ENCODE results near the gene VTN. TPM values are rescaled to one million over a fixed set of nuclear protein-coding genes. Genes with fewer than 3 reads are reported as not detected.
A peak's percentile ranks its signal among the peaks of the same experiment; 100 is the strongest.

VTN gene
- total RNA-seq, 2 experiments from 2014 or later: 0.40 TPM; not detected in 1

DNA sequence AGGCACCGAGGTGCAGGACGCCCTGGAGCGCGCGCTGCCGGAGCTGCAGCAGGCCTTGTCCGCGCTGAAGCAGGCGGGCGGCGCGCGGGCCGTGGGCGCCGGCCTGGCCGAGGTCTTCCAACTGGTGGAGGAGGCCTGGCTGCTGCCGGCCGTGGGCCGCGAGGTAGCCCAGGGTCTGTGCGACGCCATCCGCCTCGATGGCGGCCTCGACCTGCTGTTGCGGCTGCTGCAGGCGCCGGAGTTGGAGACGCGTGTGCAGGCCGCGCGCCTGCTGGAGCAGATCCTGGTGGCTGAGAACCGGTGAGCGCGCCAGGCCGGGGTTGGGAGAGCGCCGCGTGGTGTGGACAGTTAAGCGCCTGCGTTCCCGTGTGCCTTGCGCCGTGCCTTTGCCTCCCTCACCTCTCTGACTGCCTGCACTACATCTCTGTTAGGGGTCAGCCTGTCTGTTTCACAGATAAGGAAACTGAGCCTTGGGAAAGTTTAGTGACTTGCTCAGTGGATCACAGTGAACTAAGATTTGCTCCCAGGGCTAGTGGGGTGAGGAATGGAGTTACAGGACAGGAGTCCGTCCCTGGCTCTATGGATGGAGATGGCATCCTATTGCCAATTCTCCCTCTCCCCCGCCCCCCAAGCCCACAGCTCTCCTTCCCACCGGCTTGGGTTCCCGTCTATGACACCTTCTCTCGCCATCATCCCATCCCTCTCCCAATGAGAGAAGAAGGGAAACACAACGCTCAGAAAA lies 2.3 kb upstream of the VTN start:
- intact Hi-C loops (cut with micrococcal nuclease; ENCODE audit: unreplicated experiment): no loop called here
- ChIA-PET POLR2A (no interaction called here), CTCF (ENCODE audit: unreplicated experiment) (no interaction called here)
- no TSS peak for BruUV-seq (replicated peaks)
- H3K27ac ChIP-seq (ENCODE audit: low read depth, low read length, poor library complexity, severe bottlenecking): peak overlapping the region; percentile 30
- H3K9me3 ChIP-seq (ENCODE audit: low read length): no peaks in the 10 kb centered on the region
- peak overlapping the region; percentile 72 for H2AFZ ChIP-seq (ENCODE audit: low read length)
- H3K4me3 ChIP-seq (ENCODE audit: low read depth, low read length, poor library complexity, severe bottlenecking): peak overlapping the region; percentile 80
- no peaks in the 10 kb centered on the region for H4K20me1 ChIP-seq (ENCODE audit: insufficient read depth, low read length)
- peaks cover 20% of the 10 kb centered on the region for H3K4me1 ChIP-seq (ENCODE audit: insufficient read depth, low read length, poor library complexity, severe bottlenecking)
- TF ChIP-seq CTCF (conservative IDR thresholded peaks at IDR 0.05; ENCODE audit: low read length): no peak
- no peak for TF ChIP-seq EZH2phosphoT487 (IDR thresholded peaks at IDR 0.05; ENCODE audit: borderline replicate concordance, low read depth, low read length)
- no peaks in the 10 kb centered on the region for H3K79me2 ChIP-seq (ENCODE audit: insufficient read depth, low read depth, low read length)
- H3K4me2 ChIP-seq (ENCODE audit: low read length): peak overlapping the region; percentile 91
- no peaks in the 10 kb centered on the region for H3K36me3 ChIP-seq (ENCODE audit: insufficient read depth, low read length)
- no peaks in the 10 kb centered on the region for H3K9me2 ChIP-seq (ENCODE audit: insufficient read depth, low read length)
- peak; percentile 41 for DNase-seq (ENCODE audit: low spot score)

- intact Hi-C loops (cut with micrococcal nuclease; ENCODE audit: unreplicated experiment): loop anchor here (1.0 to 2.0 kb wide), 2 partner anchors 14 to 37 kb away; partner anchors contain the start of genes IFT20, POLDIP2 and TNFAIP1
- Histone ChIP-seq H3K79me2 (ENCODE audit: insufficient read depth, low read depth, low read length) (no peaks in the 10 kb centered on the region), H3K36me3 (ENCODE audit: insufficient read depth, low read length) (no peaks in the 10 kb centered on the region), H3K9me3 (ENCODE audit: low read length) (no peaks in the 10 kb centered on the region), H3K4me1 (ENCODE audit: insufficient read depth, low read length, poor library complexity, severe bottlenecking) (peaks cover 20% of the 10 kb centered on the region), H3K27ac (ENCODE audit: low read depth, low read length, poor library complexity, severe bottlenecking) (peak within 1 kb of the TSS; percentile 32), H3K4me2 (ENCODE audit: low read length) (peak within 1 kb of the TSS; percentile 91), H3K4me3 (ENCODE audit: low read depth, low read length, poor library complexity, severe bottlenecking) (peak within 1 kb of the TSS; percentile 80), H4K20me1 (ENCODE audit: insufficient read depth, low read length) (no peaks in the 10 kb centered on the region), H3K9me2 (ENCODE audit: insufficient read depth, low read length) (no peaks in the 10 kb centered on the region), H2AFZ (ENCODE audit: low read length) (peak within 1 kb of the TSS; percentile 72)
- peak; percentile 91 for DNase-seq (ENCODE audit: low spot score)
- BruUV-seq (replicated peaks): no TSS peak
- TF ChIP-seq CTCF (conservative IDR thresholded peaks at IDR 0.05; ENCODE audit: low read length) (no peak), EZH2phosphoT487 (IDR thresholded peaks at IDR 0.05; ENCODE audit: borderline replicate concordance, low read depth, low read length) (no peak)
- ChIA-PET CTCF (ENCODE audit: unreplicated experiment) (no interaction called here), POLR2A (interaction anchor here (0.6 to 2.7 kb wide), 2 partner anchors 10 to 14 kb away, joined by 3 to 11 read pairs; partner anchors contain the start of gene POLDIP2)
Observed at GRCh38 chr17:28371245-28372202, 1.4 kb upstream of the VTN start, which contains the start of gene SARM1. TSS of gene SARM1 (plus strand) at chr17:28371694. CDS start at chr17:28372033, 339 bp downstream.
